Parietal lobe (tissue), 2 donors: ENCODE data around the gene DEFB131B. TPM values are rescaled to one million over a fixed set of nuclear protein-coding genes. Genes with fewer than 3 reads are reported as not detected.

Source experiments
- small RNA-seq: library from RNA; depleted of rRNA; stranded (forward); fragments of <200 nt; gene quantifications from one replicate; pipeline ENCODE3, GENCODE V24; 2014; ENCODE audit warnings: low replicate concordance
- total RNA-seq: library from RNA; depleted of rRNA; stranded (reverse); fragments of >200 nt; gene quantifications from one replicate; pipeline ENCODE4 v1.2.3, GENCODE V29; 2014

DEFB131B gene, protein sequence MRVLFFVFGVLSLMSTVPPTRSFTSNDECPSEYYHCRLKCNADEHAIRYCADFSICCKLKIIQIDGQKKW
- total RNA-seq: not detected

DNA sequence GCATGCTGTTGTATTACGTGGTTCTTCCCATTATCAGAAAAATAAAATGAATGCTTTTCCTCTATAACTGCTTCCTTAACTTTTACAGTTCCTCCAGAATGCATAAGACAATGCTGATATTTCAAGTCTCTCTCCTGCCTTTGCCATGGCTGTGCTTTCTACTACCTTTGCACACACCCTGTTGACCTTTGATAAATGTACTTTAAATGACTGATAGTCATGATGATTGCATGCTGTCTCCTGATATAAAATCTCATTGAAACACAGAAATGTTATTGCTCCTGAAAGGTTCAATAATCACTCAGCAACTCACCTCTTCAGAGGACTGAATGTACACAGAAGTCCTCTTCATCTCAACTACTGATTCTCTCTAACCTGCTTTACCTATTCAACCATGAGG is at the start of gene DEFB131B:
Gene DEFB131B (plus strand): TSS at position 395 of the 400 bp plus-strand sequence. CDS start 0 bp downstream, at position 395.

DNA sequence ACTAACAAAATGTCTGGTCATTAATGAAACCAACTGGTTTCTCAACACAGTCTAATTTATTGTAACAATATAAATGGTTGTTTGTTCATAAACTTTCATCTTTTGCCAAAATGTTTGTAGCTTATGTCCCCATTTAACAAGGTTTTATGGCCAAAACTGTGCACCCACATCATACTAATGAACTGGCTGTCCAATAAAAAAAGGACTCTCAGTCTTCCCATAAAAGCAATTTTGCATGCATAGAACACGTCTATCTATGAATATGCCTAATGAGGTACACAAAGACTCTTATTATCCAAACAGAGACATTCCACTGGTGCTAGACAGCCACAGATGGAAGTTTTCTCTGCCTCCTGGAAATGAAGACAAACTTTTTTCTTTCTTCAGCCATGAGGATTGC is 45.4 kb upstream of the DEFB131B start, which contains the start of gene DEFB108B:
Gene DEFB108B (plus strand): TSS at position 390 of the 400 bp plus-strand sequence. CDS start 0 bp downstream, at position 390.

DNA sequence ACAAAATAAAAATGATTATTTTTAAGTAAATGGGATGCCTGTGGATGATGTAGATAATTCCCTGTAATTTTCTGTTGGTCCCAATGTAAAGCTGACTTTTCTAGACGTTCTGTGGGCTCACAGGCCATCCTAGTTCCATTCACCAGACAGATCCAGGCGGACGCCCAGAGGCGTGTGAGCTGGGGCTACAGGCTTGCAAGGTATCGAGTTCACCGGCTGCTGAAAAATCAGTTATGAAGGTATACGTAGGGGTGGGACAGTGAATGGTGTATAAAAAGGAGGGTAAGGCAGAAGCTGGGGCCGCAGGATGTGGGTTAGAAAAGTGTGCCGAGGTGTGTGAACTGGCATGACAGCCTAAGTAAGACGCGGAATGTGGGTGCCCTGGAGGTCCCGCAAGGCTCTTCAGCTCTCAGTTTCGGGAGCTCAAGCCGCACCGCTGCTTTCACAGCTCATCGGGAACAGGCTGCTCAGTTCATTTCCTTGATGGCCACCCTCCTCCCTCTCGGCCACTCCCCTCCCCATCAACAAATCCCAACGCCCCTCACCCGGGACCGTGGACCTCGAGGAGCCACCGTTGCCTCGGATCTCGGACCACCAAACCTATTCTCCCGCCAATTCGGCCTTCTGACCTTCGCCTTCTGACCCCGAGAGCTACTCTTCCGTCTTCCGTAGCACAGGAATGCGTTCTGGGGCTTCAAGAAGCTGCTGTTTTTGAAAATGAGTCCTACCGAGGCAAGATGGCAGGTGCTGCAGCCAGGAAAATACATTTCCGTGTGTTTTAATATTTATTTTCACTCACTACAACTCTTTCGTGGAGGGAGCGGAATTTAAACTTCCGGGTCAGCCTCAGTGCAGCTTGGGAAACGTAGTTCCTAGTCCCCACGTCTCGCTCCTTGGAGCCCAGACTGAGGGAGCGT is 49.8 kb downstream of the DEFB131B start, which contains the start of gene XNDC1N:
Gene XNDC1N (minus strand): TSS at position 775 of the 917 bp plus-strand sequence. CDS start 5,241 bp downstream, outside the sequence.

DNA sequence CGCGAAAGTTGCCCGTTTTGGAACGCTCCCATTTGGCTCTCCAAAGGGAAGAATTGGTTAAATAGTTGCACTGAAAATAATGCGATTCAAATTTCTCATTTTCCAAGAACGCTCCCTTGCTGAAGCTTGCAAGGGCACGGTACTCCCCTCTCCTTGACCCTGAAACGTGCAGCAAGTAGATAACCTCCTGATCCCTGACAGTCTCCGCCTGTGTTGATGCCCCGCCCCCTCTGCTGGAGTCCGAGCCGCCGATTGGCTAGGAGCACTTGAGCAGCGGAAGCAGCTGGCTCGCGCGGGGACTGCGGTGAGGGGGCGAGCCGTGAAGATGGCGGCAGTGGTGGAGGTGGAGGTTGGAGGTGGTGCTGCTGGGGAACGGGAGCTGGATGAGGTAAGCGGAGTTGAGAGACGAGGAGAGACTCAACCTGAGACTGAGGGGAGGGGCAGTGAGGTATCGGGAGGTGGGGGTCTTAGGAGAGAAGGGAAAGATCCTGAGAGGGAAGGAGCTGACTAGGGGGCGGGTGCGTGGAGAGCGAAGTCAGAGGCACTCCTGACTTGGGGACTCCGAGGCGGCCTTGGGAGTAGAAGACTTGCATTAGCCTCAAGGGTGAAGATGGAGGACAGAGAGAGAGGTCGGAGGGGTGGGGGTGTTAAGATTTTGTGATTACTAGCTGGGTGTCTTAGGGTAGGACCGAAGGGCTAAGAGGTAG is 50.6 kb downstream of the DEFB131B start, which contains the start of gene RNF121:
Gene RNF121 (plus strand): TSS at position 310 of the 707 bp plus-strand sequence. CDS start 16 bp downstream, at position 326.

Small RNA genes lying within 50 kb of the gene (small RNA-seq; reads per million reads assigned to genes)
- gene RNA5SP342: not detected

Other genes starting within 250 kb of the DEFB131B start
- not detected for gene DEFB108B, start 45.3 kb upstream of the DEFB131B start, total RNA-seq
- gene XNDC1N, start 50.1 kb downstream of the DEFB131B start, total RNA-seq: 18.8 TPM
- 31.0 TPM for gene RNF121, start 50.6 kb downstream of the DEFB131B start, total RNA-seq
- 7.8 TPM for gene IL18BP, start 120.5 kb downstream of the DEFB131B start, total RNA-seq
- 284 TPM for gene NUMA1, start 202.1 kb downstream of the DEFB131B start, total RNA-seq
- 8.8 TPM for gene LRRC51, start 202.4 kb downstream of the DEFB131B start, total RNA-seq
- gene LAMTOR1, start 224.8 kb downstream of the DEFB131B start, total RNA-seq: 50.1 TPM
- not detected for gene TOMT, start 227.5 kb downstream of the DEFB131B start, total RNA-seq
- 16.3 TPM for gene ANAPC15, start 234.2 kb downstream of the DEFB131B start, total RNA-seq